Testis (tissue), 2 donors: ENCODE data around the gene PYROXD2.

Experiments
- CTCF ChIP-seq, 3 experiments: fragments of 450-650 bp in 2 of 3; fragments of 200-600 bp in 1 of 3; sonication (generic) in 1 of 3; IDR thresholded peaks; one replicate each; pipeline ENCODE4 v1.5.1; 2016 to 2019; ENCODE audit warnings: antibody characterized with exemption in 3 of 3, mild to moderate bottlenecking in 2 of 3, moderate library complexity in 1 of 3
- POLR2A ChIP-seq: fragments of 450-650 bp; IDR thresholded peaks from one replicate; pipeline ENCODE4 v1.6.1; 2017; ENCODE audit warnings: antibody characterized with exemption, mild to moderate bottlenecking, moderate library complexity

- TF ChIP-seq CTCF (IDR thresholded peaks at IDR 0.05) (no peak), POLR2A (no peak)
Observed at GRCh38 chr10:98463976-98464754, 49.2 kb upstream of the PYROXD2 start.
